Skin of body (tissue), 2 donors: ENCODE measurements around the gene SPAG16. TPM values are rescaled to one million over a fixed set of nuclear protein-coding genes. Genes with fewer than 3 reads are reported as not detected.
"Not testable (repeated sequence)": the region's sequence is repeated elsewhere in the genome, so short reads cannot be mapped to it uniquely, and the experiment has no call there.

Source experiments
- DNase-seq: peaks from one replicate; lab custom pipeline; 2025; lab: John Stamatoyannopoulos, UW
- total RNA-seq: library from RNA; depleted of rRNA; stranded (reverse); fragments of >200 nt; gene quantifications from one replicate; pipeline ENCODE4 v1.2.3, GENCODE V29; 2014

Gene SPAG16
- total RNA-seq, 1 donor from 2014 or later: 34.9 TPM

DNA sequence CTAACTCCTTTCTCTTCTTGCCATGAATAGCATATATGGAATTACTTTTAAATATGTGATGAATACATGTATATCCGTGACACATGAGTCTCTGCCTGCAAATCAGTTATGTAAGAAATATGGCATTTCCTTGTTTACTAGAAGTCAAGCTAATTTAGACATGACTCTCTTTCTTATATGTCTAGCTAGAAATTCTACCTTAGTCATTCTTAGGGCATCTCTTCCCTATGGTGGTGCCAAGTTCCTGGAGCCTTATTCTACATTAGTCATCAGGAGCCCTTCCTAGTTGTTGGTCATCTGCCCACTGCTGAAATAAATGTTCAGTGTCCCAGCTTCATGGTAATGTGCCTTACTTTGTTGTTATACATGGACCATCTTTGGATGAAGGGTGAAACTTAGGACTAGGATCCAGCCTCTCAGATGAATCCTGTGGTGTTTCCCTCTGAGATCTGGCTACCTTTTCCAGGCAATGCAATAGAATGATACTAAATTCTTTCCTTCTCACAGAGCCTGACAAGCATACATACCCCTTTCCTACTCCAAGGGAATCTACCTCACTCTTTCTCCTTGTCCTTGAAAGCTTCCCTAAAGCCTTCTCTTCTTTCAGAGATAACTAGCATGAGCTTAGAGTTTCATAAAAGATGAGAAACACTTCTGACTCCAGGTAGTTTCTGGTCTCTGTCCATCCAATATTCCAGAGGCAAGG lies 711.3 kb downstream of the SPAG16 start:
- DNase-seq: no peak

DNA sequence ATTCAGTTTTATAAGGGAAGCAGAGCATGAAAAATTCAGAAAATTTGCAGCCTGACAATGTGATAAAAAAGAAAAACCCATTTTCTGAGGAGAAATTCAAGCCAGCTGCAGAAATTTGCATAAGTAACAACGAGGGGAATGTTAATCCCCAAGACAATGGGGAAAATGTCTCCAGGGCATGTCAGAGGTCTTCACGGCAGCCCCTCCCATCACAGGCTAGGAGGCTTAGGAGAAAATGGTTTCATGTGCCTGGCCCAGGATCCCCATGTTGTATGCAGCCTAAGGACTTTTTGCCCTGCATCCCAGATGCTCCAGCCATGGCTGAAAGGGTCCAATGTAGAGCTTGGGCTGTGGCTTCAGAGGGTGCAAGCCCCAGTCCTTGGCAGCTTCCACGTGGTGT lies 714.7 kb downstream of the SPAG16 start:
- not testable (repeated sequence) for DNase-seq

DNA sequence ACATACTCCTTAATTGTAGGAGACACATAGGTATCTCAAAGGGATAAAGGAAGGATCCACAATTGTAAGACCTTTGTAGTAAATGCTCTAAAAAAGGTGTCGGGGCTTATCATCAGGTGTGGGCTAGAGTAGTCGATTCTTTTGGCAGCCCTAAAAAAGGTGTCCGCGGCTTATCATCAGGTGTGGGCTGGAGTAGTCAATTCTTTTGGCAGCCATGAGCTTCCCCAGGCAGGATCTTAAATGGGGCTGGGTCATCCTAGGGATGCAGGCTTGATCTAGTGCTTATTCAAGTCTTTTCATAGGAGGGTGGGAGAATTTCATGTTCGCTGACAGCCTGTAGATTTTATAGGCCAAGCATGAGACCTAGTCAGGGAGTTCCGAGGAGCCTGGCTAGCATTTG lies 720.2 kb downstream of the SPAG16 start:
- no peak for DNase-seq

DNA sequence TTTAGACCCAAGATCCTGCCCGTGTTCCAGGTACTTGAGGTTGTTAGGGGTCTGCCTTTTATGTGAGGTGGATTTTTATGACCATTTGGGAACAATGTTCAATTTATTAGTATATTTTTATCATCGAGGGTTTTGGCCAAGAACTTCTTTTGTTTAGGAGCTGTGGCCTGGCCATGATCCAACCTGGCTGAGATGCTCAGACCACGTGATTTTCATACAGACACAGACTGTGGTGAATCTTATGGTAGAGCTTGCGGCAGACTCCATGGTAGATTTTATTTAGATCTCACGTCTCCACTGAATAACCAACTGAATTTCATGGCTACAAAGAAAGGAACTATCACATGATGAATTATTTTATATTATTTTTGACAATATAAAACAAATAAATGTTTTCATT lies 721.1 kb downstream of the SPAG16 start:
- no peak for DNase-seq

DNA sequence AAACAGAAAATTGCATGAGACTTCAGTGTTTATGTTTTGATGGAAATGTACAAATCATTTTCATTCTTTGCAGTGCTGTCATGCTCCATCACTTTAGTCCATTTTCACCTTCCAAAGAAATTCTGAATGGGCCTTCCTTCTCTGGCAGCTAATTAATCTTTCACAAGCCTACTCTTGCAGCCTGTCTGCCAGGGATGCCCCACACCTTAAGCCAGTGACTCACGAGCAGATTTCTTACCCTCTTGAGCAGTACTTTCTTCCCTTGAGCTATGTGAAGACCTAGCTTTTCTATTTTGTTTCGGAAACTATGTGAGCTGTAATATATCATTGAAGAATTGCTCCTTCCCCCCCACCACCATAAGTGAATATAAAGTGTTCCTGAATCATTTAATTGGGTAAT lies 722.3 kb downstream of the SPAG16 start:
- DNase-seq: no peak

DNA sequence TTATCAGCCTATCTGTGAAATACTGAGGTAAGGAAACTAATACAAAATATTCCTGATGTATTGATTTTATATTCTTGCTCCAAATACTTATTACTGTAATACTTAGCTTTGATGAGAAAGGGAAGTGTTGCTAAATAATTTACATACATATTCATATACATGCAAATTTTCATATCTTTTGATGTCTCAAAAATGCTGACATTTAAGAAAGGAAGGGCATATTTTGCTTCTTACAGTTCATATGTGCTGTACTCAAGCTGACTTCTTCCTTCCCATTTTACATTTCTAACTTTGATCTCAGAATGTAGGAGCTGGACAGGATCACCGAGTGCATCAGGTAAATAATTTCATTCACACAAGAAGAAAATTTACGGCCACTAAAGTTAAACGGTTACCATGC lies 727.4 kb downstream of the SPAG16 start:
- DNase-seq: no peak

DNA sequence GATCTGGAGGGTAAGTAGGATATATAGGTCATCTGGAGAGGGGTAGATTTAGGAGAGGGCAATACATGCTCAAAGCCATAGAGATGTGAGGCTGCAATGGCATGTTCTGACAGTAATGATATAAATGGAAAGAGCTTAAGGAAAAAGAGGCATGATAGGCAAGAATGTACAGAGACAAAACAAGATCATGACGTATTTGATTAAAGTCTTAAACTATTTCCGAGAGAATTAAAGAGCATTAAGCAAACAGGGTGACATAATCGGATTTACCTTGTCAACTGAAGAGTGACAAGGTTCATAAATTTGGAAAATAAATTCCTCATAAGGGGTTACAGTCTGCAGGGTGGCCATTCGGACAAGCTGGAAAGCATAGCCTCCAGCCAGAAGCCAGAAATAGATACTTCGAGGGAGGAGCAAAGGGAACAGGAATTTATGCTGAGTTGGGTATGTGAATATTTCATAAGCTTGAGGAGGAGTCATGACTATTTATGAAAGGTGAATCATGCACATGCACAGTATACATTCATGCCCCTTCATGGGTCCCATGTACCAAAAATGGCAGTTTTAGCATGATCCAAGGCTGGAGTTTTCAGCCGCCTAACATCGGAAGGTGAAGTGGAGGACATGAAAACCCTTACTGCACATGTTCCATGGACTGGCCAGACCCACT lies 730.4 kb downstream of the SPAG16 start:
- no peak for DNase-seq

DNA sequence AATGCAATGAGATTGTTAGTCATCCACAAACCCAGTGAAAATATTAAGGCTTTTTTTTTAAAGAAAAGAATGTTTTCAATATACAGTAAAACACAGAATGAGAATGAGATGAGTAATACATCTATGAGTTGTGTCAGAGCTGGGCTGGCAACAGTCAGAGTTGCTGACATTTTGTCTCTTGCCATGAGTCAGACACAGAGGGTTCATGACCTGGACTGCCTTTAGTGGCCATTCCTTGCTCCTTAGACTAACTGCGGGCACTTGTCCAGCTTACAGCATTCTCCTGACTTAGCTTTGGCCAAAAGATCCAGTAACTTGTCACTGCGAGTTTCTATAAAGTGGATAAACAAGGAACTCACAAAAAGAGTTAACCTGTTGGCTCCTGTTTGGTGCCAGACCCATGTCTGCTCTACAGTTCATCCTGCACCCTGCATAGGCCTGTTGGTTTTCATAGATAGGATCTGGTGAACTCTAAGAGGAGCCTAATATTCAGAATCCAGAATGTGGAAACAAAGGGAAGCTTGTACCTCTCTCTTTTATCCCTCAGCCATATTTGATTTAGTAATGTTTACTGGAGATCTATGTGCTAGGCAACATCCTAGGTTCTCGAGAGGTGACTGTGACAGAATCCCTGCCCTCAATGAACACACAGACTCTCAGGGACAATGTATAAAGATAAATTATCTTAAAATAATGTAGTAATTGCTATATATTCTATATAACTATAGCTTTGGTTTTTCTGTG lies 735.1 kb downstream of the SPAG16 start:
- no peak for DNase-seq

DNA sequence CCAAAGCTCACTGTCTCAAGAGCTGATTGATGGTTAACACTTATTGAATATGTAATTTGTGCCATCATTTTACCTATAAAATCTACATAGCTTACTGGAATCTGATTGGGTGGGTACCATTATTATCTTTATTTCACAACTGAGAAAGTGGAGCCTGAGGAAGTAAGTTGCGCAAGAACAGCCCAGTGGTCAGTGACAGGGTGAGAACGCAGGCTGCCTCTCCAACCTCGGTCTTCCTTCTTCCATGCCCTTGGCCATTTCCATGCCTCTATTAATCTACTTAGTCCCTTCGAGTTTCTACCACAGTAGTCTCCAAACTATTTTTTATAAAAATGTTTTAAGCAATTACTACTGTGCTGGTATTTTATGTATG lies 735.7 kb downstream of the SPAG16 start:
- no peak for DNase-seq

DNA sequence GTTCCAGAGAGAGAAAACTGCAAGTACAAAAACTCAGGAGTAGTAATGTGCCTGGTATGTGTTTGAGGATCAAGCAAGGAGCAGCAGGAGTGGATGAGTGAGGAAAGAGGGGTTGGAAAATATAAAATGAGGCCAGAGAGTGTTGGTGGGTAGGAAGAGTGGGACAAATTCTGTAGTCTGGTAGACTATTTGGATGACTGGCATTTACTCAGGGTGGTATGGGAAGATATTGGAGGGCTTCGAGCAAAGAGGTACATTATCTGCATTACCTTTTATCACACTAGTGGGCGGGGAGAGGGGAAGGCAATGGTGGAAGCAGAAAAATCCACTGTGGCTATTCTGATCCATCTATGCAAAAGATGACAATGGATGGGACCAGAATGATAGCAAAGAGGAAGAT lies 744.9 kb downstream of the SPAG16 start:
- DNase-seq: no peak

DNA sequence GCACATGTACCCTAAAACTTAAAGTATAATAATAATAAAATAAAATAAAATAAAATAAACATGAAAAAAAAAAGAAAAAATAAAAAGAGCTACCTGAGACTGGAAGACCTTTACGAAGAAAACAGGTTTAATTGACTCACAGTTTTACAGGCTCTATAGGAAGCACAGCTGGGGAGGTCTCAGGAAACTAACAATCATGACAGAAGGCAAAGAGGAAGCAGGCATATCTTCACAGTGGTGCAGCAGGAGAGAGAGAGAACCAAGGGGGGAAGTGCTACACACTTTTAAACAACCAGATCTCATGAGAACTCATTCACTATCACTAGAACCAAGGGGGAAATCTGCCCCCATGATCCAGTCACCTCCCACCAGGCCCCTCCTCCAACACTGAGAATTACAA lies 747.3 kb downstream of the SPAG16 start:
- DNase-seq: no peak

DNA sequence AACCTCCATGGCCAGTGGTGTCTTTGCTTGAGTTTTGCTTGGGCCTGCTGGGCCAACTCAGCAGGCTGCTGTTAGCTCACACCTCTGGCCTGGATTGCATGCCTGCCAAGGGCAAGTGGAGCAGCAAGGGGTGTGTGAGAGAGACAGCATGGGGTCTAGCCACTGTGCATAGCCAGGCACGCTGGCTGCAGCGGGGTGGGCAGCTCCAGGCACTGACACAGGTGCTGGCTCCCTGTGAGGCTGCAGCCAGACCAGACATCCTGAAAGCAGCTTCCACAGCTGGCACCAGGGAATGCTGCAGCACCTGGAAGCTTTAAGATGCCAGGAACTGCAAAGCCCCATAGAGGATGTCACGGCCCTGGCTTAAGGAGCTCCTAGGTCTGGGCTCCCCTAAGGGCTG lies 750.2 kb downstream of the SPAG16 start:
- DNase-seq: no peak

DNA sequence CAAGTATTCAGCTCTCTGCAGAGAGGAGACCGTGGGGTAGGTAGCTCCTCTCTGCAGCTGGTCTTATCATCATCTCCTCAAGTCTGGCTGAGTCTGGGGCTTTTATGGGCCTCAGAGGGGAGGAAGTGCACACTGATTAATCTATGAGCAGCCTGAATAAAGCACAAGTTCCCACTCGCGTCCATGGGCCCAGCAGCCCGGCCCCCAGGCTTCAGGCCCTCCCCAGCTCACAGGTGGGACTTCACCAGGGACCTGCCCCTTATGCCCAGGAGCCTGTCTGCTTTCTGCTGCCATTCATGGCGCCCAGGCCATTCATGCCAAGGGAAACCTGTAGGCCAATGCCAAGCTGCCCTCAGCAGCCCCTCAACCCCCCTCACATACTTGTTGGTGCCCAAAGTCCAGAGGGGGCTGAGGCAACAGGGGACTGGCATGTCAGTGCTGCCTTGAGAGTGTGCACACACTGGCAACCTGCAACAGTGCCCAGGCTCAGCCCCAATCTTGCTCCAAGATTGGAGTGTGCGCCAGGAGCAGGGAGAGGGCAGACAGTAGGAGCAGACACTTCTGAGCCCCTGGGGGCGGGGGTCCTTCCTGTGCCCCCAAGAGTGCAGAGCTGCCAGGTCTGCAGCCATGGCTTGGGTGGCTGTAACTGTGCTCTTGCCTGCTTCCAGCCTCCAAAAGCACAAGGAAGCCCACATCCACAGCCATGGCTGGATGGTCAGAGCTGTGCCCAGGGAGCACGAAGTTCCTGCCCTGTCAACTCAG lies 751.0 kb downstream of the SPAG16 start:
- no peak for DNase-seq

DNA sequence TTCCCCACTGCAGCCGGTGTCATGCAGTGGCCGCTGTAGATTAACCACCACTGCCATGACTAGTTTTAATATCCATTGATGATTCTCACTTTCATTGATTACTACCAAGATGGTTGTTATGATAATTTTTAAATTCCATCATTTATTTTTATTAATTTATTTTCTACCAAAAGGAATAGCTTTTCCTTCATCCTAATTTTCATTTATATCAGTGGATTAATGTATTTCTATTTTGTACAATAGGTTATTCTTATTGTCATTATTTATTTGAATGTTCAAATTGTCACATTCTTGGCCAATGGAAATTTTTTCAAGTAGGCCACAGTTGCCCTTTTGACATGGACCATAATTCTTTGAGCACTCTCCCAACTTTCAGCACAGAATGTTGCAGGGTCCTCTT lies 751.7 kb downstream of the SPAG16 start:
- DNase-seq: no peak

DNA sequence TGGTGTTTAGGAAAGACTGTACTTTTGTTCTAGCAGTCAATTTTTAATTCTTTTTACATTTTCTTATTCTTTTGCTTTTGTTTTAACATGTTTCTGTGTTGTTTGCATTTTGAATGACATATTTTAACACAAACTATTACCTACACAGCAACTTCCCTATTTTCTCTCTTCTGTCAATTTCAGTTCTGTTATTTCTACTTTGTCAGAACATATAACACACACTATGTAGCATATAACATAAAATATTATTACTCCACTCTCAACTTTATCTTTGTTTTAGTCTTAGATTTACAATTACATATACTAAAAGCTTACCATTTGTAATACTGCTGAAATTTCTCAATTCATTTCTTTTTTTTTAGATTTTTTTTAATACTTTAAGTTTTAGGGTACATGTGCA lies 753.9 kb downstream of the SPAG16 start:
- DNase-seq: no peak

DNA sequence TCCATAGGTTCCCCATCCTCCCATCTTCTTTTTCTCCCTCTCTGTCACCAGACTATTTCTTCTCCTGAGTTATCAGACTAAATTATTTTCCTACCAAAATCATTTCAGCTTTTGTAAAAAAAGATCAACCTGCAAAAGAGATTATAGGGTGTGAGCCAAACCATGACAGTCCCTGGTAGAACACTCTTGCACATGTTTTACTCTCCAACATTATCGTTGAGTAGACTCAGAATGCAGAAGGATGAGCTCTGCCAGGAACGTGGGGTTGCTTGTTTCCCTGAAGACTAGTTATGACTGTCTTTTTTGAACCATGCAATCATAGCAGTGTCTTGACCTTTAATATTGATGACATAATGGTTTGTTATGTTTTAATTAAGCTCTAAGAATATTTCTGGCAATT lies 766.5 kb downstream of the SPAG16 start:
- no peak for DNase-seq

DNA sequence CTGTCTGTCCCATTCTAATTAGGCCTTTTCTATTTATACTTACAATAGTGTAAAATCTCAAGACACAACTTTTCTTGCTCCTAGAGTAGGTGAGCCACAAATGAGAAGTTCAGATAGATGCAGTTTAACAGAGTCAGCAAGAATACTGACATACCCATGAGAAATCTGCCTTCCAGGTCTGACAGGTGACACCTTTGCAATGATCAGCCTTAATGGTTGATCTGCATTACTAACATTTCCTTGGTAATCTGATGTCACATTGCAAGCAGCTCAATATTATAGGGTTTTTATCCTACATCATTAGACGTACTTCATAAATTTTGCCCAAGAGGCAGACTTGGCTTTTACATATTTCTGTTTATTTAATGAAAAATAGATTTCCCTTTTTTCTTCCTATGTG lies 767.3 kb downstream of the SPAG16 start:
- DNase-seq: no peak

DNA sequence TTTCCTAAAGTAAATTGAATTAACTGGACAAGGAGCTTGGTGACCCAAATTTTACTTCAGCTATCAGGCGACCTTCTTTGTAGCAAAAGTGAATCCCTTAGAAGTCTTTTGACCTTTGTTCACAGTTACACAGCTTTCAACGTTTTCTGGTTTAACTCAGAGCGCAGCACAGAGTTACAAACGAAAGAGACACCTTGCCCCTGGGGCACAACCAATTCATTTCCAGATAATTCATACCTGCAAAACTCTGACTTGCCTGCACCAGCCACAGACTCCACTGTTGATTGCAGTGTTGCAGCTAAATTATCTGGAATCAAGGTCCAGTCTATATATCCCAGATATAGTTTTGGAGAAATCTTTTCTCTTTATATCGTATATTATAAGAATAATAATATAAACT lies 768.0 kb downstream of the SPAG16 start:
- no peak for DNase-seq

DNA sequence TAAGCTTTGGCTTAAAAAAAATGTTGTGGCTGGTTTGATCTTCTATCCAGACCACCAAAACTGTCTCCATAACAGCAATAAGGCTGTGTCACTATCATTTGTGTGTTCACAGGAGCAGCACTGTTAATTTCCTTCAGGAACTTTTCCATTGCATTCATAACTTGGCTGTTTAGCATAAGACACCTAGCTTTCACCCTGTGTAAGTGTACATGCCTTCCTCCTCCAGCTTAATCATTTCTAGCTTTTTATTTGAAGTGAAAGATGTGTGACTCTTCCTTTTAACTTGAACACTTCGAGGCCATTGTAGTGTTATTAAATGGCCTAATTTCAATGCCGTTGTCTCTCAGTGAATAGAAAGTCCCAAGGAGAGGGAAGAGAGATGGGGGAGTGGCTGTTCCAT lies 773.7 kb downstream of the SPAG16 start:
- DNase-seq: no peak

DNA sequence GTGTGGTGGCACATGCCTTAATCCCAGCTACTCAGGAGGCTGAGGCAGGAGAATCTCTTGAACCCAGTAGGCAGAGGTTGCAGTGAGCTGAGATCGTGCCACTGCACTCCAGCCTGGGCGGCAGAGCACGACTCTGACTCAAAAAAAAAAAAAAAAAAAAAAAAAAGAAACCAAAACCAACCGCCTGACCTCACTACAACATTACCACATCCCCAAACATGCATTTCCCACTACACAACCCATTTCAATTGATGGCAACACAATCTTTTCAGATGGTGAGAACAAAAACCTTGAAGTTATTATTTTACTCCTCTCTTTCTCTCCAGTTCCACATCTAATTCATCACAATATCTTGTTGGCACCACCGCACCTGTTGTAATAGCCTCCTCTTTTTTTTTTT lies 778.0 kb downstream of the SPAG16 start:
- DNase-seq: not testable (repeated sequence)

DNA sequence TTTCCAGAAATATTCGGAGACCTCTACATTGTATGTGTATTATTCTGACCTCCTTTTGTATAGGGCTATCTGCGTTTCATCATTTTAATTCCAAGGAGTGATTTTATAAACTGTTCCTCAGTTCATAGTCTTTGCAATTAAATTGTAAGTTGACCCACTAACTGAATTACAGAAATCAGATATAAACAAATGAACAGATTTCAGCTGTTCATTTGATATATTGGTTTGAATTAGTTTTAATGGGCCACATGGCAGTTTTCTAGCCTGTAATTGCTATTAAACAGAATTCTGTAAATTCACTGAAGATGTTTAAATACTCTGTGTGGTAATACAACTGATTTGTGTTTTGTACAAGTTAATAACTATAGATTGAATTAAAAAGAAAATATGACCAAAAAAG lies 780.2 kb downstream of the SPAG16 start:
- DNase-seq: no peak

DNA sequence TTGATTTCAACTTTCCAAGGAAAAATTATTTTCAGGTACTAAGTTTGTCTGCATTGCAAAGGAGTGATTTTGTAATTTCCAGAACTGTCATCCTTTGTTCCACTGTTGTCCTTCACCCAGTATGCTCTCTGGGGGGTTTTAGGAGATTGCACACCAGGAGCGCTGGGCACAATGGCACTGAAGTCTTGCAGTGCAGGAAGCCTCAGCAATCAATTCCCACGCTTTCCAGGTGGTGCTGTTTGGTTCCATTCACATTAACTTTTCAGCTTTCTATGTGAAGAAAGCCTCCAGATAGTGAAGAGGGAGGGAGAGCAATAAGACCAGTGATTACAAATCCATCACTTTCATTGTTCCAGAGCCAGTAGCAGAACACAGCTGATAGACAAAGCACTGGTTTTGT lies 782.6 kb downstream of the SPAG16 start:
- no peak for DNase-seq
